SJCRH30 (cell line): ENCODE data around the gene POLR2L. TPM values are rescaled to one million over a fixed set of nuclear protein-coding genes. Genes with fewer than 3 reads are reported as not detected.

ENCODE experiments used
- DNase-seq, 2 experiments: peaks; one replicate each; pipeline ENCODE4 v3.0.0-alpha.2; 2015 to 2020
- H3K27ac ChIP-seq: fragments of 250-450 bp; sonication (Bioruptor Pico); 2 replicates; pipeline ENCODE4 v1.5.1; 2020; ENCODE audit warnings: mild to moderate bottlenecking, moderate library complexity
- H3K27me3 ChIP-seq: fragments of 250-450 bp; sonication (Bioruptor Pico); 2 replicates; pipeline ENCODE4 v1.5.1; 2020; ENCODE audit warnings: mild to moderate bottlenecking, moderate library complexity
- H3K36me3 ChIP-seq: fragments of 250-450 bp; sonication (Bioruptor Pico); 2 replicates; pipeline ENCODE4 v1.5.1; 2020; ENCODE audit warnings: mild to moderate bottlenecking, moderate library complexity
- H3K4me1 ChIP-seq: fragments of 250-450 bp; sonication (Bioruptor Pico); 2 replicates; pipeline ENCODE4 v1.5.1; 2020; ENCODE audit warnings: mild to moderate bottlenecking, moderate library complexity
- H3K4me3 ChIP-seq: fragments of 250-450 bp; sonication (Bioruptor Pico); 2 replicates; pipeline ENCODE4 v1.5.1; 2020; ENCODE audit warnings: mild to moderate bottlenecking, moderate library complexity
- H3K9me3 ChIP-seq: fragments of 250-450 bp; sonication (Bioruptor Pico); replicated peaks from 2 replicates; pipeline ENCODE4 v1.5.1; 2020; ENCODE audit warnings: mild to moderate bottlenecking, moderate library complexity
- total RNA-seq: library from RNA; depleted of rRNA; stranded (reverse); fragments of >200 nt; shearing (Covaris generic); gene quantifications from 2 replicates; pipeline ENCODE4 v1.2.3, GENCODE V29; 2014; rRNA removed

The POLR2L gene
- total RNA-seq, result 292 and 344 TPM in 2 replicates

DNA sequence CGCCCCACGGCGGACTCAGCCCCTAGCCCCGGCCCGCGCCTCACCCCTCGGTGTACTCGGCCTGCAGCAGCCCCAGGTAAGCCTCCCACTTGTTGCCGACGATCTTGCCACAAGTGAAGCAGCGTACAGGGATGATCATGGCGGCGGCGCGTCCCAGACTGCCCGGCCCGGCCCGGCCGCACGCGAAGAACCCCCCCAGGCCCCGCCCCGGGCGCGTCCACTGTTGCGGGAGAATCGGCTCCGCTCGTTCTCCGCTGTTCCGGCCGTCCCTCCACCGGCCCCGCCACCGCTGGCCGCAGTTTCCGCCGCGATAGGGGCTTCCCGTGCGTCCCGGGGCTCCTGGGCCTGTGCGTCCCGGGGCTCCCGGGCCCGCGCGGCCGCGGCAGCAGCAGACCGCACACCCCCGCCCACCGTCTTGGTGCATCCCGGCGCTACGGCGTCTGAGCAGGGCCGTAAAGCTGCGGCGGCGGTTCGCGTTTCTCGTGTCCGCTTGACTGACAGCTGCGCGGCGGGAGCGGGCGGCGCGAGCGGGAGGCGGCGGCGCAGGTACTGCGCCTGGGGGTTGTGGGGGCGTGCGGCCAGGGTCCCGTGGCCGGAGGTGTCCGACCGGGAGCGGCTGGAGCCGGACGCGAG lies at the start of gene POLR2L, which contains the start of gene TSPAN4:
TSS of gene POLR2L (minus strand) at position 160 of the 633 bp plus-strand sequence. CDS start at position 139, 21 bp downstream.
TSS of gene TSPAN4 (plus strand) at position 483 of the 633 bp plus-strand sequence. CDS start 7,453 bp downstream, outside the sequence.
- H3K4me3 ChIP-seq, result peak within 1 kb of the TSS; percentile 96
- peak within 1 kb of the TSS; percentile 99 for H3K27ac ChIP-seq
- no peaks in the 10 kb centered on the region for H3K9me3 ChIP-seq
- H3K27me3 ChIP-seq, result no peaks in the 10 kb centered on the region
- peaks cover 34% of the 10 kb centered on the region for H3K36me3 ChIP-seq
- DNase-seq, result peak; percentile 87 to 89
- H3K4me1 ChIP-seq, result peaks cover 25% of the 10 kb centered on the region

DNA sequence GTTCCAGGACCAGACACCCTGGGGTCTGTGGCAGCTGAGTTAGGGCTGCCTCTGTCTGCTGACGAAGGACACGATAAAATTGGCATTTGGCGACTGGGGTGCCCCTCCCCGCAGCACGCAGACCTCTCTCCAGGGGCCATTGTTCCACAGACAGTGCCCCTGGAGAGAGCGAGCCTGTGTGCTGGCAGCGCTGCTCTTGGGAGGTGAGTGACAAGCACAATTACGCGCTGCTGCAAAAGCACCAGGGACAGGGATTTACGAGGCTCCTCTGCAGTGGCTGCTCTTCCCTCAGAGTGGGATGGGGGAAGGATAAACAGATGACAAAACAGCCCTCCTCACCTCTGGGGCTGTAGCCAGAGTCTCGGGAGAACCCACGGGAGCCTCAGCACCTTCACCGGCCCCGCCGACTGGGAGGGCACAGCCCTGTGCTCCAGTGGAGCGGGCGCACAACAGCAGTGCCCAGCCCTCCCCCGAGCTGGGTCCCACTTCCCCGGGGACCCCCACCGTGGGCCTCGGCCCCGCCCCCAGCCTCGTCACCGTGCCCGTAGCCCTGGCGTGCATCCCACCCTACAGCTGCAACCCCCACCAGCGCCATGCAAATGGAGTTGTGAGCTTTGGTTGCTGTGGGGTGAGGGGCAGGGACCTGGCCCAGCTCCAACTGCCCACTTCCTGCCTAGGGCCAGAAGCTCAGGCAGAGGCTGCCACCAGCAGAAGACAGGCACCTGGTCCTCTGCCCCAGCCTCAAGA lies 48.6 kb upstream of the POLR2L start:
- Histone ChIP-seq H3K36me3 (0 out of 2 replicates have a peak, but pooled peaks cover 3% of the 10 kb centered on the region), H3K4me3 (peak overlapping the region; percentile 6; the same call in 1 of the 2 replicates), H3K4me1 (peaks cover 33% of the 10 kb centered on the region), H3K27me3 (no peaks in the 10 kb centered on the region), H3K27ac (peak overlapping the region; percentile 64), H3K9me3 (no peaks in the 10 kb centered on the region)
- DNase-seq, result peak; percentile 81 to 86

DNA sequence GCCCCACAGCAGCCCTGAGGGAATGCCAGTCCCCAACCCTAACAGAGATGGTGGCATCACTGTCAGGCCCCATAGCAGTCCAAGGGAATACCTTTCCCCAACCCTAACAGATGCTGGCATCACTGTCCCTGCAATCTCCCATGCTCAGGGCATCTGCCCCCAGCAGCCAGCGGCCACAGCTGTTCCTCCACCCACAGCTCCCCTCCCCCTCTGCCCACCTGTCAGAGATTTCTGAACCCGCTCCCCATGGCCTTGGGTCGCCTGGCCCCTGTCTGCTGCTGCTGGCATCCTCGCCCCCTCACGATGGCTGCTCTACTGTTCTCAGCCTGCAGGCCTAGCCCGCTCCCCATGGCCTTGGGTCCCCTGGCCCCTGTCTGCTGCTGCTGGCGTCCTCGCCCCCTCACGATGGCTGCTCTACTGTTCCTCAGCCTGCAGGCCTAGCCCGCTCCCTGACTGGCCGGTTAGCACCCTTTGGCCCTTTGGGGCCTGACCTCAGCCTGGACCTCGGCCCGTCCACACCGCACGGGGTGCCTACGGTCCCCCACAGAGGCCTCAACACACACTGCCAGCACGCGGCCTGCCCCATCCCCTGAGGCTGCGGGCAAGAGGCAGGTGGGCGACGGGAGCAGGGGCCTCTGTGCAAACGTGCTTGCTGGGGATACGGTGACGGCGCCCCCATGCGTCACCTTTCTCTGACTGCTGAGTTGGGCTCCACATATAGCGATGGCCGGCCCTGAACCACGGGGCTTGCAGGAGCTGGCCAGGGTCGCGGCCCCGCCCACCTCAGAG lies 47.6 kb upstream of the POLR2L start:
- DNase-seq, result peak; percentile 84 to 85
- Histone ChIP-seq H3K4me1 (peaks cover 33% of the 10 kb centered on the region), H3K36me3 (0 out of 2 replicates have a peak, but pooled peaks cover 3% of the 10 kb centered on the region), H3K27ac (peak overlapping the region; percentile 64), H3K4me3 (no peak overlapping the region), H3K27me3 (no peaks in the 10 kb centered on the region), H3K9me3 (no peaks in the 10 kb centered on the region)

DNA sequence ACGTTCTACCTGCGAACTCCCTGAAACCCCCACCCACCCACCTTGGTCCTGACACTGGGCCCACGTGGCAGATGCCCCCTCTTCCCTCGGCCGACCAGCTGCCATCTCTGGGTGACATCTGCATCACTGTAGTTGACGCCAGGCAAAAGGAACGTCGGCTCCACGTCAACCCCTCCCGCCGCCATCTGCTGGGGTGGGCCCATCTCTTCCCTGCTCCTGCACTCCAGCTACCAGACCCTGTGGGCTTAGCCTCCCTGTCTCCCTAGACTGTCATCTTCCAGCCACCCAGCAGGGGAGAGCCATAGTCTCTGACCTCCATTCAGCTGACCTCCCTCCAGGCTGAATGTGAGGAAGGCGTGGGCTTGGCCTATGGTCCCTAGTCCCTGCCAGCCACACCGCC lies 46.9 kb upstream of the POLR2L start:
- Histone ChIP-seq H3K27ac (peak overlapping the region; percentile 64), H3K4me1 (peaks cover 33% of the 10 kb centered on the region), H3K4me3 (no peak overlapping the region), H3K36me3 (0 out of 2 replicates have a peak, but pooled peaks cover 3% of the 10 kb centered on the region), H3K9me3 (no peaks in the 10 kb centered on the region), H3K27me3 (no peaks in the 10 kb centered on the region)
- DNase-seq, result no peak

DNA sequence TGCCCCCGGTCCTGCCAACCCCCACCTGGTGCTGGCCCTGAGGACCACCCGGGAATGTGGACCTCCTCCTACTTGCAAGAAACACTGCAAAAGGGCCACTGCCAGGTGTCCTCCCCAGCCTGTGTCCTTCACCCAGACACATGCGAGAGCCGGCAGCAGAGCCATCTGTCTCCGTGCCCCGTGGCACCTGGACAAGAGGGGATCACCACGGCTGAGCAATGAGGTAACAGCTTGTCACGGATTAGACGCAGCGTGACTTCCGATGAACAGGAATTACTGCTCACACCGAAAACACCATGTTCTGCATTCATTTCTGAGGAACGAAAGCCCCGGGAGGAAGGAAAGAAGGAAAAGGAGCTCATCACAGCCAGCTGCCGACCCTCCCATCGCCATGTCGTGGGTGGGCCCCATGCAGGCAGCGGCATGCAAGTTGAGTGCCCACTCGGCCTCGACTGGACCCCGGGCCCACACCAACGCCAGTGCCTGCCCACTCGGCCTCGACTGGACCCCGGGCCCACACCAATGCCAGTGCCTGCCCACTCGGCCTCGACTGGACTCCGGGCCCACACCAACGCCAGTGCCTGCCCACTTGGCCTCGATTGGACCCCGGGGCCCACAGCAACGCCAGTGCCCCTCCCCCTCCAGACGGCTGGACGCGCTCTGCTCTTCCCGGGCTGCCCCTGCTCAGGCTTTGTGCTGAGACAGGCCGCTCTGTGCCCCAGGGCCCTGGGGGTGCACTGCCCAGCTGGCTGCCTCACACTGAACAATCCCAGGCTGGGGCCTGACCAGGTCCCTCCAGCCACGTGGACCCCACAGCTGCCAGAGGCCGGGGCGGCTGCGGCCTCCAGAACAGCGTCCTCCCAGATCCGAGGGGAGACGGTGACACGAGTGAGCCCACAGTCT lies 46.2 kb upstream of the POLR2L start:
- no peak overlapping the region; the same call in 1 of the 2 replicates for H3K27ac ChIP-seq
- no peaks in the 10 kb centered on the region for H3K9me3 ChIP-seq
- no peak overlapping the region for H3K4me3 ChIP-seq
- 0 out of 2 replicates have a peak, but pooled peaks cover 3% of the 10 kb centered on the region for H3K36me3 ChIP-seq
- H3K27me3 ChIP-seq, result no peaks in the 10 kb centered on the region
- H3K4me1 ChIP-seq, result peaks cover 33% of the 10 kb centered on the region
- DNase-seq, result no peak

DNA sequence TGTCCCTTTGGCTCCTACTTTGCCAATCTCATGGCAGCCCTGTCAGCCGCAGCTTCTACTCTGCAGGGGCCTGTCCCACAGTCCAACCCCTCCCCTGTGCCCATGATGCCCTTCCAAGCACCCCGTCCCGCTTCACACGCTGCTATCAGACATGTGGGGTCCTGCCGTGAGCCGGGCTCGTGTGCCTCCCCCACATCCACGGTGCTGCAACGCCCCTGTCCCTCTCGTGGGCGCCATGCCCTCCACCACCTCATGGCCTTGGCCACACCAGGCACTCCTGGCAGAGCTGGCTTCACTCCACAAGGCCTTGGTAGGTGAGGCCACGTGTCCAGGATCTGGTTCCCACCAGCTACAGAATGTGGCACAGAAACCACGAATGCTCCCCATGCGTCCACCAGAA lies 45.3 kb upstream of the POLR2L start:
- Histone ChIP-seq H3K36me3 (0 out of 2 replicates have a peak, but pooled peaks cover 3% of the 10 kb centered on the region), H3K4me1 (peaks cover 33% of the 10 kb centered on the region), H3K9me3 (no peaks in the 10 kb centered on the region), H3K4me3 (no peak overlapping the region), H3K27me3 (no peaks in the 10 kb centered on the region), H3K27ac (no peak overlapping the region)
- DNase-seq, result no peak

DNA sequence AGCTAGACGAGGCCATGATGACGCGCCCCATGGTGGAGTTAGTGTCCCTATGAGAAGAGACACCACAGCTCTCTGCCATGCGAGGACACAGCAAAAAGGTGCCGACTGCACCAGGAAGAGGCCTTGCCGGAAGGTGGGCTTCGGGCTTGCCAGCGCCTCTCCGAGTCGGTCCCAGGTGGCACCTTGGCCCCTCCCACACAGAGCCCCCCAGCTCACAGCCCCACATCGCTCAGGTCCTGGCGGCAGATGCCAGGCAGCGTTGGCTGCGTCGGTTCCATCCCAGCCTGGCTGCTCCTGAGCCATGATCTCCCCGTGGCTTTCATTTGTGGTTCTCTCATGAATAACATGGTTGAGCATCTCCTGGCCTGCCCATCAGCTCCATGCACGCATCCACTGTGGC lies 44.2 kb upstream of the POLR2L start:
- Histone ChIP-seq H3K4me3 (no peak overlapping the region), H3K4me1 (peaks cover 27% of the 10 kb centered on the region), H3K27ac (no peak overlapping the region), H3K9me3 (no peaks in the 10 kb centered on the region), H3K36me3 (peaks cover 7% of the 10 kb centered on the region; the same call in 1 of the 2 replicates), H3K27me3 (no peaks in the 10 kb centered on the region)
- no peak for DNase-seq

DNA sequence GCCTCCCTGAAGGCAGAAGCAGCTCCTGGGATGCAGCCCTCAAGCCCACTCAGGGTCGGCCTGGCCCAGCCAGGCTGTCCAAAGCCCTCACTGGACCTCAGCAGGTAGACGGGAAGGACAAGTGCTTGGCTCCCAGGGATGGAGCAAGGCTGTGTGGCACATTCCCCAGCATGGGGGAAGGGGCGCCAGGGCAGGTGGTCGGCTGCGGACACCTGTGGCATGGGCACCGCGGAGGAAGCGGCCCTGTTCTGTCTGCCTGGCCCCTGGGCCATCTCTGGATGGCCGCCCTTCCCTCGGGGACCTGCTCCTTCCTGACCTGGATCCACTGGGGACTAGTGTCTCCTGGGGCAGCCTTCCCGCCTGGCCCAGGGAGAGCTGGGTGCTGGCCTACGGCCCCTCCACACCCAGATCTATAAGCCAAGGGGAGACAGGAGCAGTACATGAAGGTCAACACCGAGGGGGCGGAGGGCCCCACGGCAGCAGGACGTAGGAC lies 42.3 kb upstream of the POLR2L start:
- DNase-seq, result no peak
- H3K27me3 ChIP-seq, result no peaks in the 10 kb centered on the region
- H3K36me3 ChIP-seq, result peaks cover 7% of the 10 kb centered on the region; the same call in 1 of the 2 replicates
- H3K4me3 ChIP-seq, result no peak overlapping the region
- H3K27ac ChIP-seq, result no peak overlapping the region
- H3K9me3 ChIP-seq, result no peaks in the 10 kb centered on the region
- H3K4me1 ChIP-seq, result peaks cover 8% of the 10 kb centered on the region

DNA sequence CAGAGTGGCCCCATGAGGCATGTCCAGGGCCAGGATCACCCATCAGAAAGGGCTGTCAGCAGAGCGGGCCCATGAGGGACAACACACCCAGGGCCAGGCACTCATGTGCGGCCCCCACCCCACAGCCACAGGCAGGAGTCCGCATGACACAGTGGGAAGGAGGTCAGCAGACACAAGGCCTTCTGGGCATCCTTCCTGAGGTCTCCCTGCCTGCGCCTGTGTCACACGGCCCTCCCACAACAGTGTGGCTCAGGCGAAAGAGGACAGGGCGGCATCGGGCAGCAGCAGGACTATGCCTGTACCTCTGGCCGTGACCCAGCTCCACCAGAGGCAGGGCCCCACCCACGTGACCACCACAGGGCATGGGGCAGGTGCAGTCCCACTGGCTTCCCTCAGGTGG lies 41.2 kb upstream of the POLR2L start:
- Histone ChIP-seq H3K9me3 (no peaks in the 10 kb centered on the region), H3K27me3 (no peaks in the 10 kb centered on the region), H3K27ac (no peak overlapping the region), H3K4me3 (no peak overlapping the region), H3K4me1 (no peaks in the 10 kb centered on the region), H3K36me3 (peaks cover 15% of the 10 kb centered on the region; the same call in 1 of the 2 replicates)
- DNase-seq, result no peak

DNA sequence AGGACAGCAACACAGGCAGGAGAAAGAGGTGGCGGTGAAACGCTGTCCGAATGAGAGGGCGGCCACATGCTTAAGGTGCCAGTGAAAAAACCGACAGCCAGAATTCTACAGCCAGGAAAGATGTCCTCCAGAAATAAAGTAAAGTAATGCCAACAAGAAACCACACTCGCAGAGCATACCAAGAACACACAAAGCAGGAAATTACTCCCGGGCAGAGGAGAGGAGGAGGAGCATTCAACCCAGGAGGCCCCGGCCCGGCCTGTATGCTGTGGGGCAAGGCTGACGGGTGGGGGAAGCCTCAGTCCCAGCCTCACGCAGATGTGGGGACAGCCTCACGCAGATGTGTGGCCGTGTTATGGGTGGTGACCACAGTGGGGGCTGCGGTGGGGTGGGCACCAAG lies 40.3 kb upstream of the POLR2L start:
- no peak for DNase-seq

DNA sequence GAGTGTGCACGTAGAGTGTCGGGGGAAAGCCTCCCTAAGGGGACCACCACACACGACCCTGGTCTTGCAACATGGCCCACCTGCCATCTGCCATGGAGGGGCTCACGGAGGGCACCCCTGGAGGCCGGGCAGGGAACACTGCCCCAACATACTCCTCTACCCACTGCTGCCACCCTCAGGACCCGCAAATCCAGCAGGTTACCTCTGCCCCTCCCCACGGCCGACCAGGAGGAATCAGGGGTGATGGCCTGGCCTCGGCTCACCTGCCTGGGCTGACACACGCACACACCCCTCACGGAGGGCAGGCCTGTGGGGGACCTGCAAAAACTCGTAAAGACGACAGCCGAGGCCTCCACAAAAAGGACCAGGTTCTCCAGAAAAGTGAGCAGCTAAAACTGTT lies 38.1 kb upstream of the POLR2L start:
- no peak for DNase-seq
- H3K9me3 ChIP-seq, result no peaks in the 10 kb centered on the region
- no peaks in the 10 kb centered on the region for H3K27me3 ChIP-seq
- no peak overlapping the region for H3K4me3 ChIP-seq
- peaks cover 15% of the 10 kb centered on the region; the same call in 1 of the 2 replicates for H3K36me3 ChIP-seq
- H3K27ac ChIP-seq, result no peak overlapping the region
- no peaks in the 10 kb centered on the region for H3K4me1 ChIP-seq

More for the DNA sequence above, 40.3 kb upstream of the POLR2L start:
- H3K9me3 ChIP-seq, result no peaks in the 10 kb centered on the region
- no peak overlapping the region for H3K4me3 ChIP-seq
- H3K36me3 ChIP-seq, result peaks cover 18% of the 10 kb centered on the region; the same call in 1 of the 2 replicates
- no peaks in the 10 kb centered on the region for H3K4me1 ChIP-seq
- no peak overlapping the region for H3K27ac ChIP-seq
- no peaks in the 10 kb centered on the region for H3K27me3 ChIP-seq

DNA sequence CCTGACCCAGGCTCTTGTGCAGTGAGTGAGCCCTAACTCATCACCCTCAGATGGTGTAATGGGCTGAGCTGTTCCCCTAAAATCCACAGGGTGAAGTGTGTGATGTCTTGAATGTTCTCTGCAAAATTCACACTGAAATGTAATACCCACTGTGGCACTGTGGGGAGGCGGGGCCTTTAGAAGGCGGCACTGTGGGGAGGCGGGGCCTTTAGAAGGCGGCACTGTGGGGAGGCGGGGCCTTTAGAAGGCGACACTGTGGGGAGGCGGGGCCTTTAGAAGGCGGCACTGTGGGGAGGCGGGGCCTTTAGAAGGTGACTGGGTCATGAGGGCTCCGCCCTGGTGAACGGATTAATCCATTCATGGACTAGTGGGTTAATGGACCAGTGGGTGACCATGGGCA lies 35.2 kb upstream of the POLR2L start:
- peaks cover 15% of the 10 kb centered on the region; the same call in 1 of the 2 replicates for H3K36me3 ChIP-seq
- no peaks in the 10 kb centered on the region for H3K27me3 ChIP-seq
- no peaks in the 10 kb centered on the region for H3K9me3 ChIP-seq
- peak; percentile 54 to 59 for DNase-seq
- H3K4me3 ChIP-seq, result no peak overlapping the region
- H3K27ac ChIP-seq, result no peak overlapping the region
- peaks cover 18% of the 10 kb centered on the region for H3K4me1 ChIP-seq

DNA sequence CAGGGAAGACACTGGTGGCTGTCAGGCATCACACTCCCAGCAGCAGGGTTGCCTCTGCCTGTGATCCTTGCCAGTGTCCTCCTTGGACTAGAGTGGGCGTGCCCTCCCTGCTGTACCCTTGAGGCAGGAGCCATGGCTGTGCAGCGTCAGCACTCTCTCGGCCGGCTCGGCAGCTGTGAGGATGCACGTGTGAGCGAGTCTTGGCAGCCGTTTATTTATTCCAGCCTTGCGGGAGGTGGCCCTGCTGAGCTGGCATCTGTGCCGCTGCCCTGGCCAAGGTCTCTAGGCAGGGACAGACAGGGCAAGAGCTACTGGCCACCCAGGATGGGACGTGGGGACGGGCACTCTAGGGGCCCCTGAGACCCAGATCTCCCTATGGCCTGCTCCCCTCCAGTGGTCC lies 34.2 kb upstream of the POLR2L start:
- Histone ChIP-seq H3K36me3 (peaks cover 11% of the 10 kb centered on the region; the same call in 1 of the 2 replicates), H3K27ac (no peak overlapping the region), H3K4me3 (no peak overlapping the region), H3K9me3 (no peaks in the 10 kb centered on the region), H3K4me1 (peaks cover 23% of the 10 kb centered on the region), H3K27me3 (no peaks in the 10 kb centered on the region)
- DNase-seq, result no peak
